ENCODE results near the gene NR1D1. TPM values are rescaled to one million over a fixed set of nuclear protein-coding genes. Genes with fewer than 3 reads are reported as not detected.

Gene NR1D1
- total RNA-seq, 2 donors from 2014 or later: 12.2 to 21.8 TPM

GRCh38 chr17:40060887-40061608 is 39.3 kb downstream of the NR1D1 start:
- Mint-ChIP-seq H3K9me3 (no peaks in the 10 kb centered on the region), H3K36me3 (ENCODE audit: low read depth) (no peaks in the 10 kb centered on the region), H3K4me3 (peak overlapping the region; percentile 81), H3K27me3 (no peaks in the 10 kb centered on the region), H3K27ac (peak overlapping the region; percentile 71), H3K4me1 (peaks cover 26% of the 10 kb centered on the region)
- no peak for ATAC-seq (replicated peaks)

DNA sequence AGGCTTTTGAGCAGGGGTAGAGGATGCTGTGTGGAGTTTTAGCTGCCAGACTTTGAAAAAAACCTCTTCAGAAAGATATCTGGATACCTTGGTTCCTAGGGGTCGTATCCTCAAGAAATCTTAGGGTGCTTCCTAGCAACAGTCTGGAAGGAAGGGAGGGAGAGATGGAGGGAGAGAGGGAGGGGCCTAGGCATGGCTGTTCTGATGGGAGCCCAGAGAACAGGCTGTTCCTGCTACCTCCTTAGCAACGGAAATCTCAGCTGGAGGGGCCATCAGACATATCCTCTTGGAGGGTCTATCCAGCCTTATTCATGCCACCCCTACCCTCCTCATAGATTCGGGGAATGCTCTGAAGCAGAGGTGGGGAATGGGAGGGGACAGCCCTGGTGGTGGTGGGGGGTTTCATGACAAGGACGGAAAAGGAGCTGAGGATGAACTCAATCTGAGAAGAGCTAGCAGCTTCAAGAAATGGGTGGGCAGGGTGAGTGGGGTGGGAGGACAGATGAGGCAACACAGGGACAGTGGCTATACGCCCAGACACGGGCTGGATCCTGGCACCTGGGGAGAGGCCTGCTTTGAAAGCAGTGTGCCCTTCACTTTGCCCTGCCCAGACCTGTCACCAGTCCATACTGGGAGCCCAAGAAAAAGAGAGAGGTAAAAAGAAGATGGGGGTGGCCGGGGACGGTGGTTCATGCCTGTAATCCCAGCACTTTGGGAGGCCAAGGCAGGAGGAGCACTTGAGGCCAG is 40.5 kb downstream of the NR1D1 start:
- Mint-ChIP-seq H3K27ac (no peak overlapping the region), H3K9me3 (no peaks in the 10 kb centered on the region), H3K27me3 (no peaks in the 10 kb centered on the region), H3K4me1 (peaks cover 22% of the 10 kb centered on the region), H3K36me3 (ENCODE audit: low read depth) (no peaks in the 10 kb centered on the region), H3K4me3 (no peak overlapping the region)
- ATAC-seq (replicated peaks): no peak

DNA sequence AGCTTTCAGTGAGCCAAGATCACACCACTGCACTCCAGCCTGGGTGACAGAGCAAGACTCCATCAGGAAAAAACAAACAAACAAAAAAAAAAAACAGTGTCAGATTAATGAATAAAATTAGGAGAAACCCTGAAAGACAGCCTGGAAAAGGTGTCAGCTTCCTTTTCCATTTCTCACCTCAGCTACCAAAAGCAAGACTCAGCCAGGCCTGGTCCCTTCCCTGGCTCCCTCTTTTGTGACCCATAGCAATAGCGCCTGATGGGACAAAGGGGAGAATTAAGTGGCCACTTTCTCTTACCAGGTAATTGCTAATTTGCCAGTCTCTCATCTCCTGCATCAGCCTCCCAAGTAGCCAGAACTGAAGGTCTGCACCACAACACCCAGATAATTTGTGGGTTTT is 41.5 kb downstream of the NR1D1 start:
- H3K27ac Mint-ChIP-seq: no peak overlapping the region
- no peak overlapping the region for H3K4me3 Mint-ChIP-seq
- peaks cover 16% of the 10 kb centered on the region for H3K4me1 Mint-ChIP-seq
- no peaks in the 10 kb centered on the region for H3K27me3 Mint-ChIP-seq
- peaks cover 6% of the 10 kb centered on the region for H3K36me3 Mint-ChIP-seq (ENCODE audit: low read depth)
- ATAC-seq (replicated peaks): no peak
- H3K9me3 Mint-ChIP-seq: no peaks in the 10 kb centered on the region

DNA sequence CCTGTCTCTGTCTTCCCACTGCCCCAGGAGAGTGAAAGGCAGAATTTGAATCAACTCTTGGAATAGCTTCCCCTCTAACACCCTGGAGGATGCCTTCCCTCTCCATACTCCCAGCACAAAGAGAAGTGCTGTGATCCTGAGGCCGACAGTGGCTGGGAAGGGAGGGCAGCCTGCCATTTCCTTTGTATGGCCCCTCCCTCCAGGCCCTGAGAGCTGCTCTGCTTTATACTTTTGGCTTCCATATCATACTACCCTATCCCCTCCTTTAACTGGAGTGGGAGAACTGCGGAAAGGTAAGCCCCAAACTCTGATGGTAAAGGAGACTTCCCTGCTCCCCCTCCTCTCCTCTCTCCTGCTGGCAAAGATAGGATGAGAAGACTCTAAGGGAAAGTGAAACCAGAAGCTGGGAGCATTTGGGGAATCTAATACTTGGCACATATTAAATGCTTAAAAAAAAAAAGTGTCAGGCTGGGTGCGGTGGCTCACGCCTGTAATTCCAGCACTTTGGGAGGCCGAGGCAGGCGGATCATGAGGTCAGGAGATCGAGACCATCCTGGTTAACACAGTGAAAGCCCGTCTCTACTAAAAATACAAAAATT is 42.1 kb downstream of the NR1D1 start:
- H3K27ac Mint-ChIP-seq: peak overlapping the region; percentile 15
- peaks cover 11% of the 10 kb centered on the region for H3K4me1 Mint-ChIP-seq
- no peaks in the 10 kb centered on the region for H3K27me3 Mint-ChIP-seq

GRCh38 chr17:40056379-40057015 is 43.9 kb downstream of the NR1D1 start:
- Mint-ChIP-seq H3K36me3 (ENCODE audit: low read depth) (peaks cover 26% of the 10 kb centered on the region), H3K27ac (no peak overlapping the region), H3K4me3 (no peak overlapping the region), H3K27me3 (no peaks in the 10 kb centered on the region), H3K9me3 (no peaks in the 10 kb centered on the region), H3K4me1 (peaks cover 4% of the 10 kb centered on the region)
- no peak for ATAC-seq (replicated peaks)

More for the DNA sequence above, 42.1 kb downstream of the NR1D1 start:
- no peak for ATAC-seq (replicated peaks)
- Mint-ChIP-seq H3K9me3 (no peaks in the 10 kb centered on the region), H3K36me3 (ENCODE audit: low read depth) (peaks cover 8% of the 10 kb centered on the region), H3K4me3 (no peak overlapping the region)

Other genes with a start within 250 kb of the NR1D1 start
- 100 to 1,000 TPM in 1 of 2 donors, 10 to 100 TPM in 1; 55.0 to 119 TPM for gene IKZF3, start 236.3 kb downstream of the NR1D1 start, total RNA-seq
- under 1 TPM; 0.53 to 0.67 TPM for gene ZPBP2, start 232.4 kb downstream of the NR1D1 start, total RNA-seq
- 10 to 100 TPM; 28.9 to 37.6 TPM for gene GSDMB, start 182.0 kb downstream of the NR1D1 start, total RNA-seq
- gene ORMDL3, start 173.0 kb downstream of the NR1D1 start, total RNA-seq: 10 to 100 TPM; 66.8 to 70.3 TPM
- not detected for gene LRRC3C, start 172.9 kb downstream of the NR1D1 start, total RNA-seq
- gene GSDMA, start 137.6 kb downstream of the NR1D1 start, total RNA-seq: 1 to 10 TPM in 1 of 2 donors, under 1 TPM in 1; 0.63 to 1.1 TPM
- 100 to 1,000 TPM in 1 of 2 donors, 10 to 100 TPM in 1; 97.6 to 159 TPM for gene PSMD3, start 119.8 kb downstream of the NR1D1 start, total RNA-seq
- not detected for gene CSF3, start 85.1 kb downstream of the NR1D1 start, total RNA-seq
- gene MED24, start 46.2 kb downstream of the NR1D1 start, total RNA-seq: 100 to 1,000 TPM in 1 of 2 donors, 10 to 100 TPM in 1; 83.5 to 140 TPM
- 10 to 100 TPM; 10.3 to 14.4 TPM for gene THRA, start 37.6 kb downstream of the NR1D1 start, total RNA-seq
- gene MSL1, start 21.4 kb upstream of the NR1D1 start, total RNA-seq: 100 to 1,000 TPM in 1 of 2 donors, 10 to 100 TPM in 1; 80.5 to 114 TPM
- gene CASC3, start 39.9 kb upstream of the NR1D1 start, total RNA-seq: 100 to 1,000 TPM; 110 to 244 TPM
- 1 to 10 TPM; 9.4 to 9.9 TPM for gene RAPGEFL1, start 76.9 kb upstream of the NR1D1 start, total RNA-seq
- gene WIPF2, start 118.7 kb upstream of the NR1D1 start, total RNA-seq: 10 to 100 TPM; 25.1 to 38.0 TPM
- 100 to 1,000 TPM in 1 of 2 donors, 10 to 100 TPM in 1; 60.9 to 101 TPM for gene CDC6, start 187.3 kb upstream of the NR1D1 start, total RNA-seq
- 10 to 100 TPM; 43.7 to 61.9 TPM for gene RARA, start 208.6 kb upstream of the NR1D1 start, total RNA-seq